ENCODE results near the gene ZFP14. TPM values are rescaled to one million over a fixed set of nuclear protein-coding genes. Genes with fewer than 3 reads are reported as not detected.

Gene ZFP14
- total RNA-seq, 1 donor from 2014 or later: 2.8 TPM

GRCh38 chr19:36401475-36401874 is 22.5 kb upstream of the ZFP14 start:
- intact Hi-C loops (cut with micrococcal nuclease): no loop called here
- Histone ChIP-seq H3K4me3 (no peak overlapping the region), H3K9me3 (replicated peaks) (peaks cover 32% of the 10 kb centered on the region), H3K36me3 (peaks cover 100% of the 10 kb centered on the region), H3K27ac (replicated peaks) (no peak overlapping the region), H3K27me3 (ENCODE audit: low read depth) (no peaks in the 10 kb centered on the region), H3K4me1 (no peaks in the 10 kb centered on the region)
- no peak for TF ChIP-seq CTCF (IDR thresholded peaks at IDR 0.05; ENCODE audit: borderline replicate concordance)
- DNase-seq: no peak

- peaks cover 60% of the 10 kb centered on the region for H3K9me3 ChIP-seq (replicated peaks)
- no peak overlapping the region for H3K4me3 ChIP-seq
- H3K27ac ChIP-seq (replicated peaks): no peak overlapping the region
- H3K4me1 ChIP-seq: no peaks in the 10 kb centered on the region
- H3K27me3 ChIP-seq (ENCODE audit: low read depth): no peaks in the 10 kb centered on the region
- intact Hi-C loops (cut with micrococcal nuclease): no loop called here
- no peak for DNase-seq
- peaks cover 100% of the 10 kb centered on the region for H3K36me3 ChIP-seq
- no peak for TF ChIP-seq CTCF (IDR thresholded peaks at IDR 0.05; ENCODE audit: borderline replicate concordance)
These were observed 19.6 kb upstream of the ZFP14 start for GRCh38 chr19:36398571-36398970.

- intact Hi-C loops (cut with micrococcal nuclease): no loop called here
- no peaks in the 10 kb centered on the region for H3K4me1 ChIP-seq
- H3K27ac ChIP-seq (replicated peaks): no peak overlapping the region
- H3K36me3 ChIP-seq: peaks cover 72% of the 10 kb centered on the region
- no peak overlapping the region for H3K4me3 ChIP-seq
- no peak for DNase-seq
- H3K27me3 ChIP-seq (ENCODE audit: low read depth): no peaks in the 10 kb centered on the region
- TF ChIP-seq CTCF (IDR thresholded peaks at IDR 0.05; ENCODE audit: borderline replicate concordance): no peak
- peaks cover 98% of the 10 kb centered on the region for H3K9me3 ChIP-seq (replicated peaks)
These were observed 14.1 kb upstream of the ZFP14 start for GRCh38 chr19:36392916-36393673.

- H3K4me1 ChIP-seq: peaks cover 24% of the 10 kb centered on the region
- no peak for TF ChIP-seq CTCF (IDR thresholded peaks at IDR 0.05; ENCODE audit: borderline replicate concordance)
- intact Hi-C loops (cut with micrococcal nuclease): no loop called here
- no peaks in the 10 kb centered on the region for H3K9me3 ChIP-seq (replicated peaks)
- H3K27ac ChIP-seq (replicated peaks): peak overlapping the region; percentile 91
- H3K4me3 ChIP-seq: peak overlapping the region; percentile 78
- no peaks in the 10 kb centered on the region for H3K36me3 ChIP-seq
- DNase-seq: no peak
- H3K27me3 ChIP-seq (ENCODE audit: low read depth): no peaks in the 10 kb centered on the region
These were observed 464 bp upstream of the ZFP14 start for GRCh38 chr19:36379510-36379819.

- Histone ChIP-seq H3K4me1 (peaks cover 24% of the 10 kb centered on the region), H3K27me3 (ENCODE audit: low read depth) (no peaks in the 10 kb centered on the region), H3K36me3 (no peaks in the 10 kb centered on the region), H3K9me3 (replicated peaks) (no peaks in the 10 kb centered on the region), H3K4me3 (peak overlapping the region; percentile 78), H3K27ac (replicated peaks) (peak overlapping the region; percentile 91)
- no peak for TF ChIP-seq CTCF (IDR thresholded peaks at IDR 0.05; ENCODE audit: borderline replicate concordance)
- DNase-seq: no peak
- intact Hi-C loops (cut with micrococcal nuclease): no loop called here
These were observed 1.3 kb downstream of the ZFP14 start for GRCh38 chr19:36377541-36378178.

All from left ventricle myocardium inferior (tissue), 1 donor.